ENCODE measurements around the gene ATP8B2.

GRCh38 chr1:154290921-154291320, 34.4 kb upstream of the ATP8B2 start:
- TF ChIP-seq CTCF (IDR thresholded peaks at IDR 0.05; ENCODE audit: low read depth, low read length, missing input control) (no peak), RXRA (IDR thresholded peaks at IDR 0.05) (no peak), SP1 (IDR thresholded peaks at IDR 0.05) (no peak), EGR1 (IDR thresholded peaks at IDR 0.05; ENCODE audit: low read depth in 2 of 2) (no peak), TAF1 (conservative IDR thresholded peaks at IDR 0.05) (no peak), JUND (IDR thresholded peaks at IDR 0.05) (no peak), HNF4A (conservative IDR thresholded peaks at IDR 0.05) (no peak), RAD21 (IDR thresholded peaks at IDR 0.05) (no peak), MAX (IDR thresholded peaks at IDR 0.05) (no peak), HNF4G (IDR thresholded peaks at IDR 0.05) (no peak)
